Mesangial cell (primary cell): ENCODE measurements around the gene SIX2. TPM values are rescaled to one million over a fixed set of nuclear protein-coding genes. Genes with fewer than 3 reads are reported as not detected.

Source experiments
- total RNA-seq: library from RNA; depleted of rRNA; stranded (reverse); fragments of >200 nt; gene quantifications from 2 replicates; pipeline ENCODE4 v1.2.3, GENCODE V29; 2015

The SIX2 gene
- total RNA-seq = 9.6 and 15.2 TPM in 2 replicates

DNA sequence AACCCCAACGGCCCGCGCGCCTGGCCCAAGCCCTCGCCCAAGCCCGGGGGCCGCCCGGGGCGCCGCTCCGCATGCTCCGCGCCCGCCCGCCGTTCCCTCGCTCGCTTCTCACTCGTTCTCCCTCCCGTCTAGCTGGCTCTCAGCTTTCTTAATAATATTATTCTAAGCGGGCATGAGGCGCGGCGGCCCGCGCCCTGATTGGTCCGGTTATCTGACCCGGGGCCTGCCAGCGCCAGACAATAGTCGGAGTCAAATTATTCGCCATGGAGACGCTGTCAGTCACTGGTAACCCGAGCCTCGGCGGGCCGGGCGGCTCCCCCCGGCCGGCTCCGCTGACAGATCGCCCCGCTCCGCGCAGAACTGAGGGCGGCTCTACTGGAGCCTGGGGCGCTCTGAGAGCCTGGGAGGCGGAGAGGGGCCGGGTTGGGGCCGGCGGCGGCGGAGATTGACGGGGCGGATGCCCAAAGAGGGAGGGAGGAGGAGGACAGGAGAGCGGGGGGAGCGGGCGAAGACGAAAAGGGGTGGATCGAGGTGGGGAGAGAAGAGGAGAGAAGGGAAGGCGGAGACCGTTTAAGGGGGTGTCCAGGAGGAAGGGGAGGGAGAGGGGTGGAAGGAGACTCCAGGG, at the start of gene SIX2:
Gene SIX2, minus strand, starts transcription at position 150 of the 625 bp plus-strand sequence. CDS start 342 bp downstream, outside the sequence.

Other genes with a start within 250 kb of the SIX2 start
- not detected in 2 replicates for gene SIX3, start 67.8 kb downstream of the SIX2 start, total RNA-seq